ENCODE data around the gene SSTR5.

DNA sequence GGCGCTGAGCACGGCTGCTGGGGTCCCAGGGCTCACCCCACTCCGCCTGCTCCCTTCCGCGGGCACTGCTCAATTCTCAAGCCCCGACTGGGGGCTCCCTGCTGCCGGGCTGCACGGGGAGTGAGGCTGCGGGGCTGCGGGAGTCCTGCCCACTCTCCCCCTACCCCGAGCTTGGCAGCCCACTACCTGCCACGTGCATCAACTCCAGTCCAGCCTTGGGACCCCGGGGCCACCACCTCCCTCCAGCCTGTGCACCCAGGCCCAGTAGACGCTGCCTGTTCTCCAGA, 43.3 kb upstream of the SSTR5 start:
- TF ChIP-seq, protein P1, sequence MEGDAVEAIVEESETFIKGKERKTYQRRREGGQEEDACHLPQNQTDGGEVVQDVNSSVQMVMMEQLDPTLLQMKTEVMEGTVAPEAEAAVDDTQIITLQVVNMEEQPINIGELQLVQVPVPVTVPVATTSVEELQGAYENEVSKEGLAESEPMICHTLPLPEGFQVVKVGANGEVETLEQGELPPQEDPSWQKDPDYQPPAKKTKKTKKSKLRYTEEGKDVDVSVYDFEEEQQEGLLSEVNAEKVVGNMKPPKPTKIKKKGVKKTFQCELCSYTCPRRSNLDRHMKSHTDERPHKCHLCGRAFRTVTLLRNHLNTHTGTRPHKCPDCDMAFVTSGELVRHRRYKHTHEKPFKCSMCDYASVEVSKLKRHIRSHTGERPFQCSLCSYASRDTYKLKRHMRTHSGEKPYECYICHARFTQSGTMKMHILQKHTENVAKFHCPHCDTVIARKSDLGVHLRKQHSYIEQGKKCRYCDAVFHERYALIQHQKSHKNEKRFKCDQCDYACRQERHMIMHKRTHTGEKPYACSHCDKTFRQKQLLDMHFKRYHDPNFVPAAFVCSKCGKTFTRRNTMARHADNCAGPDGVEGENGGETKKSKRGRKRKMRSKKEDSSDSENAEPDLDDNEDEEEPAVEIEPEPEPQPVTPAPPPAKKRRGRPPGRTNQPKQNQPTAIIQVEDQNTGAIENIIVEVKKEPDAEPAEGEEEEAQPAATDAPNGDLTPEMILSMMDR (IDR thresholded peaks at IDR 0.05; ENCODE audit: borderline replicate concordance, extremely low read depth, low read length, poor library complexity, severe bottlenecking) = no peak
- no peak for TF ChIP-seq EZH2 (IDR thresholded peaks at IDR 0.05; ENCODE audit: borderline replicate concordance, low read depth, low read length, severe bottlenecking)

All from DND-41 (cell line).